ENCODE measurements around the gene MRPS23. TPM values are rescaled to one million over a fixed set of nuclear protein-coding genes. Genes with fewer than 3 reads are reported as not detected.

MRPS23 gene
- total and polyA plus RNA-seq, 2 of the 13 experiments (the other 11 are each of a cell fraction or from before 2014, with no cell fraction given) = 63.2 to 181 TPM

GRCh38 chr17:57856792-57857620 is 7.2 kb upstream of the MRPS23 start (continued):
- TF ChIP-seq NFE2 (CRISPR knock-in tag; IDR thresholded peaks at IDR 0.05) (no peak), RFXAP (CRISPR knock-in tag; IDR thresholded peaks at IDR 0.05; ENCODE audit: borderline replicate concordance) (no peak), FIP1L1 (IDR thresholded peaks at IDR 0.05; ENCODE audit: borderline replicate concordance, insufficient read depth, low read depth, low read length) (no peak), ZNF678 (CRISPR knock-in tag; IDR thresholded peaks at IDR 0.05) (no peak), RFX1 (IDR thresholded peaks at IDR 0.05) (no peak), SP1 (IDR thresholded peaks at IDR 0.05) (no peak), SP1 (CRISPR knock-in tag; IDR thresholded peaks at IDR 0.05) (no peak), MAX (IDR thresholded peaks at IDR 0.05) (peak; percentile 84), BRD4 (CRISPR knock-in tag; IDR thresholded peaks at IDR 0.05) (no peak), ZSCAN29 (CRISPR knock-in tag; conservative IDR thresholded peaks at IDR 0.05) (no peak), KDM6A (CRISPR knock-in tag; IDR thresholded peaks at IDR 0.05; ENCODE audit: low read depth) (no peak), GLI4 (CRISPR knock-in tag; IDR thresholded peaks at IDR 0.05; ENCODE audit: borderline replicate concordance) (no peak), FOXK2 (IDR thresholded peaks at IDR 0.05) (no peak), ZNF160 (CRISPR knock-in tag; IDR thresholded peaks at IDR 0.05) (no peak), ZNF343 (CRISPR knock-in tag; IDR thresholded peaks at IDR 0.05) (no peak), ZNF660 (CRISPR knock-in tag; IDR thresholded peaks at IDR 0.05; ENCODE audit: borderline replicate concordance, low read depth) (no peak), ZNF432 (CRISPR knock-in tag; IDR thresholded peaks at IDR 0.05; ENCODE audit: borderline replicate concordance) (no peak), ZNF33A (CRISPR knock-in tag; IDR thresholded peaks at IDR 0.05; ENCODE audit: borderline replicate concordance) (no peak), ZNF646 (CRISPR knock-in tag; IDR thresholded peaks at IDR 0.05) (no peak), FOXO4 (CRISPR knock-in tag; conservative IDR thresholded peaks at IDR 0.05) (0 out of 2 replicates have a peak, but pooled peaks have one; percentile 69), HOXA7 (CRISPR knock-in tag; IDR thresholded peaks at IDR 0.05) (no peak), TCF7 (IDR thresholded peaks at IDR 0.05; ENCODE audit: low read depth) (no peak), KLF12 (CRISPR knock-in tag; IDR thresholded peaks at IDR 0.05; ENCODE audit: borderline replicate concordance) (no peak), DR1 (CRISPR knock-in tag; IDR thresholded peaks at IDR 0.05) (no peak), ZNF263 (CRISPR knock-in tag; IDR thresholded peaks at IDR 0.05) (no peak; the same call in 1 of the 2 replicates)

Measured in HepG2 (cell line).